GM12878 (cell line): ENCODE data around the gene GSTA3. TPM values are rescaled to one million over a fixed set of nuclear protein-coding genes. Genes with fewer than 3 reads are reported as not detected.

Source experiments
- ATAC-seq: fragments of 200-7000 bp; cut with Tn5 transposase; 3 replicates; pipeline ENCODE4 v1.9.1; 2020; ENCODE audit warnings: mild to moderate bottlenecking, moderate library complexity
- BruUV-seq: library from RNA; stranded (reverse); fragments of 400-500 nt; replicated peaks from 2 replicates; lab custom pipeline; 2021; lab: Mats Ljungman, UMichigan
- CTCF ChIA-PET: fragments of 300-600 bp; sonication (Branson Sonifier 250); formaldehyde crosslinking; extraction: SDS; loops from one replicate; lab custom pipeline; 2021; ENCODE audit warnings: inconsistent platforms; lab: Yijun Ruan, JAX
- POLR2A ChIA-PET: fragments of 350-600 bp; formaldehyde crosslinking; extraction: SDS; loops from one replicate; lab custom pipeline; 2021; ENCODE audit warnings: inconsistent platforms; lab: Charles Lee
- RAD21 ChIA-PET: fragments of 300-600 bp; sonication (Branson Sonifier 250); formaldehyde crosslinking; loops from one replicate; lab custom pipeline; 2023; ENCODE audit warnings: antibody characterized with exemption; ENCODE audit not compliant: unreplicated experiment; lab: Charles Lee
- SMC1A ChIA-PET: fragments of 300-600 bp; sonication (Branson Sonifier 250); formaldehyde crosslinking; loops from one replicate; lab custom pipeline; 2023; ENCODE audit not compliant: unreplicated experiment, uncharacterized antibody; lab: Charles Lee
- DNase-seq: peaks from one replicate; pipeline ENCODE4 v3.0.0-alpha.2; 2011; ENCODE audit warnings: low read depth, low spot score
- FAIRE-seq: peaks from 3 replicates; lab custom pipeline; 2011; peaks lifted over from hg19 to GRCh38; lab: Jason Lieb, UNC
- H2AFZ ChIP-seq: 2 replicates; pipeline ENCODE4 v1.6.0; 2011; ENCODE audit warnings: low read depth, low read length, control low read depth; ENCODE audit not compliant: control insufficient read depth
- H3K27ac ChIP-seq: 2 replicates; pipeline ENCODE4 v1.5.1; 2011; ENCODE audit warnings: control low read depth; ENCODE audit not compliant: control insufficient read depth, insufficient read depth
- H3K27me3 ChIP-seq, 2 experiments: replicated peaks in 1 of 2; 2 replicates each; pipeline versions ENCODE4 v1.6.0 to v1.6.1; 2011; ENCODE audit warnings: low read length in 1 of 2; ENCODE audit not compliant: control insufficient read depth in 2 of 2, insufficient read depth in 2 of 2
- H3K36me3 ChIP-seq, 2 experiments: 2 replicates each; pipeline ENCODE4 v1.5.1; 2011; ENCODE audit warnings: low read length in 1 of 2; ENCODE audit not compliant: control insufficient read depth in 2 of 2, insufficient read depth in 2 of 2
- H3K4me1 ChIP-seq: 2 replicates; pipeline ENCODE4 v1.6.1; 2011; ENCODE audit warnings: mild to moderate bottlenecking, low read length, moderate library complexity, mixed read lengths; ENCODE audit not compliant: control insufficient read depth, insufficient read depth
- H3K4me2 ChIP-seq: 2 replicates; pipeline ENCODE4 v1.6.0; 2011; ENCODE audit warnings: control low read depth; ENCODE audit not compliant: control insufficient read depth, insufficient read depth
- H3K4me3 ChIP-seq: fragments of 200-600 bp; sonication (generic); 2 replicates; pipeline ENCODE4 v1.5.1; 2016
- H3K79me2 ChIP-seq: 2 replicates; pipeline ENCODE4 v1.6.0; 2011; ENCODE audit warnings: low read length; ENCODE audit not compliant: control insufficient read depth, insufficient read depth
- H3K9ac ChIP-seq: 2 replicates; pipeline ENCODE4 v1.8.0; 2011; ENCODE audit warnings: low read length, control low read depth, mixed read lengths; ENCODE audit not compliant: control insufficient read depth, insufficient read depth
- H3K9me3 ChIP-seq: replicated peaks from 3 replicates; pipeline ENCODE4 v1.5.1; 2011; ENCODE audit warnings: mild to moderate bottlenecking, low read length; ENCODE audit not compliant: control insufficient read depth, insufficient read depth
- H4K20me1 ChIP-seq: 2 replicates; pipeline ENCODE4 v1.6.0; 2011; ENCODE audit not compliant: control insufficient read depth, insufficient read depth
- CBX5 ChIP-seq: sonication (generic); IDR thresholded peaks from 2 replicates; pipeline ENCODE4 v1.6.1; 2016; ENCODE audit warnings: low read depth, moderate library complexity, mild to moderate bottlenecking, inconsistent platforms
- EED ChIP-seq: sonication (generic); IDR thresholded peaks from 2 replicates; pipeline ENCODE4 v1.6.1; 2016; ENCODE audit warnings: antibody characterized with exemption, low read depth
- ELK1 ChIP-seq: IDR thresholded peaks from 2 replicates; pipeline ENCODE4 v1.6.1; 2012; ENCODE audit warnings: low read depth, low read length, improper control_type of control experiment
- EP300 ChIP-seq, 2 experiments: fragments of 150-350 bp in 1 of 2; IDR thresholded peaks; 2 replicates each; pipeline ENCODE4 v1.6.1; 2011 to 2012; ENCODE audit warnings: low read depth in 2 of 2, low read length in 2 of 2, borderline replicate concordance in 1 of 2, improper control_type of control experiment in 1 of 2, inconsistent platforms in 1 of 2; ENCODE audit not compliant: control insufficient read depth in 1 of 2
- FOXK2 ChIP-seq: fragments of 450-650 bp; IDR thresholded peaks from 2 replicates; pipeline ENCODE4 v1.6.1; 2017; ENCODE audit warnings: mild to moderate bottlenecking, moderate library complexity
- JUND ChIP-seq: IDR thresholded peaks from 2 replicates; pipeline ENCODE4 v1.6.1; 2012; ENCODE audit warnings: low read depth, mild to moderate bottlenecking, low read length, improper control_type of control experiment, moderate library complexity
- KAT2A ChIP-seq: conservative IDR thresholded peaks from 2 replicates; pipeline ENCODE4 v1.6.1; 2011; ENCODE audit warnings: low read depth, low read length; ENCODE audit not compliant: control insufficient read depth
- MXI1 ChIP-seq: fragments of 150-350 bp; IDR thresholded peaks from 2 replicates; pipeline ENCODE4 v1.6.1; 2011; ENCODE audit warnings: low read depth, mild to moderate bottlenecking, inconsistent platforms, low read length, improper control_type of control experiment
- PAX5 ChIP-seq: IDR thresholded peaks from 2 replicates; pipeline ENCODE4 v1.6.1; 2011; ENCODE audit warnings: low read depth, low read length, borderline replicate concordance
- RFX5 ChIP-seq: IDR thresholded peaks from 2 replicates; pipeline ENCODE4 v1.6.1; 2011; ENCODE audit warnings: low read depth, low read length, improper control_type of control experiment
- SMAD1 ChIP-seq: fragments of 450-650 bp; IDR thresholded peaks from 2 replicates; pipeline ENCODE4 v1.6.1; 2018; ENCODE audit warnings: mild to moderate bottlenecking, low read depth; ENCODE audit not compliant: partially characterized antibody
- TCF3 ChIP-seq: IDR thresholded peaks from 2 replicates; pipeline ENCODE4 v1.6.1; 2012; ENCODE audit warnings: low read depth, mild to moderate bottlenecking, low read length, borderline replicate concordance; ENCODE audit not compliant: insufficient read depth
- WGBS: methylation state at CpG from one replicate; pipeline ENCODE4 v1.1.6; 2016; ENCODE audit warnings: low lambda C conversion rate; ENCODE audit not compliant: insufficient replicate concordance, insufficient coverage; ENCODE audit errors: missing lambda C conversion rate; 5-methylcytosine and 5-hydroxymethylcytosine counted together
- in situ Hi-C: fragments of 300-500 bp; cut with MboI; formaldehyde crosslinking; loops from 9 replicates; pipeline ENCODE4 v1.14.3; 2018; ENCODE audit warnings: mixed read lengths
- intact Hi-C: fragments of 100-400 bp; cut with micrococcal nuclease; formaldehyde crosslinking; loops from one replicate; pipeline ENCODE4 v1.14.2; 2022; ENCODE audit not compliant: unreplicated experiment
- polyA plus RNA-seq, 11 experiments: library from polyadenylated mRNA; depleted of rRNA in 4 of 11; unstranded in 6 of 11; stranded (reverse) in 5 of 11; fragments of >200 nt; fragmentation: Nextera tagmentation in 4 of 11; fragmentation: Illumina TruSeq in 1 of 11; extraction: Ambion mirVana in 4 of 11; extraction: Trizol in 1 of 11; gene quantifications; 1 replicate in 1 of 11; 2 replicates in 10 of 11; pipeline versions ENCODE4 v1.2.1 to v1.2.3, GENCODE V29; 2011 to 2016; ENCODE audit warnings: inconsistent platforms in 2 of 11, missing spikeins in 2 of 11, low read depth in 1 of 11
- total RNA-seq, 4 experiments: library from RNA; depleted of rRNA in 3 of 4; stranded (reverse); fragments of >200 nt in 3 of 4; fragmentation: Illumina TruSeq in 1 of 4; extraction: Trizol in 1 of 4; gene quantifications; 2 replicates each; pipeline versions ENCODE4 v1.2.1 to v1.2.3, GENCODE V29; 2013 to 2021
- TF ChIP-seq, protein P1 (sequence below): fragments of 450-650 bp; IDR thresholded peaks from 2 replicates; pipeline ENCODE4 v1.6.1; 2017; ENCODE audit warnings: low read depth, mild to moderate bottlenecking, moderate library complexity

The GSTA3 gene
- total and polyA plus RNA-seq, 10 of the 15 experiments (the other 5 are each of a cell fraction or from before 2014, with no cell fraction given), result not detected

DNA sequence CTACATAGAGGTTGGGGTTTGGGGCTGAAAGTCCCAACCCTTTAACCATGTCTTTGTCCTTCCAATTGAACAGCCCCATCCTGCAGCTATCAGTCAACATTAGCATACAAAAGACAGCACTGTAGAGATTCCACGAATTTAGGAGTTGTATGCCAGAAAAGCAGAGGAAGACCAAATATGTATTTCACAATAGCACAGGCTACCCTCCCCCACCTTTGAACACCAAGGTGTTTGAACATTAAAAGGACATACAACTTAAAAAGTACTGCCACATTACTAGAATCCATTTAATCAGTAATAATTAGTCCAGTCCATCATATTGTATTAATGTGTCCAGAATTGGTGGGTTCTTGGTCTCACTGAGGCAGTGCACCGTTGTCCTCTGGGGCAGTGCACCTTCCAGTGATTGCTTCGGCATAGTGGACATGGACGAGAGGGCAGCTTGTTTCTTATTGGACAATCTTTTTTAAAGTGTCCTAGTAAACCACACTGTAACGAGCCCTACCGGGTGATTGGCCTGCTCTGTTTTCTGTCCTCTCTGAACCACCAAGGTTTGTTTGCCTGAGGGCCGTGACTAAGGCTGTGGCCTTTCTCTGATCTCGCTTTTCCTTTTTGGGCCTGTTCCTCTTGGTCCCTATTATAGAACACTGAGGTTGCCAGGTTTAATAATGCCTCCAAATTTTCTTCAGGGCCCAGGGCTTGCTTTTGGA lies 49.2 kb upstream of the GSTA3 start:
- Histone ChIP-seq H4K20me1 (no peaks in the 10 kb centered on the region), H3K79me2 (no peaks in the 10 kb centered on the region), H3K36me3 (no peaks in the 10 kb centered on the region), H3K4me1 (no peaks in the 10 kb centered on the region), H3K4me3 (no peak overlapping the region), H3K27me3 (no peaks in the 10 kb centered on the region), H3K9me3 (no peaks in the 10 kb centered on the region), H2AFZ (no peak overlapping the region), H3K9ac (no peak overlapping the region), H3K4me2 (no peak overlapping the region), H3K27ac (no peak overlapping the region)
- in situ Hi-C loops (no loop called here), intact Hi-C loops (no loop called here)
- BruUV-seq, result no TSS peak
- SMC1A ChIA-PET, result no interaction called here
- RAD21 ChIA-PET, result no interaction called here
- WGBS, result 18% methylated on average over 8 of the region's 8 CpGs
- FAIRE-seq (no peak), DNase-seq (no peak), ATAC-seq (no peak)
- no peak for TF ChIP-seq SMAD1
- no peak for TF ChIP-seq JUND
- TF ChIP-seq KAT2A, result no peak
- no peak for TF ChIP-seq RFX5
- POLR2A ChIA-PET, result no interaction called here
- CTCF ChIA-PET, result interaction anchor here (0.6 to 1.7 kb wide), 2 partner anchors 9 to 88 kb away, joined by 4 read pairs; no protein-coding TSS in a partner anchor

DNA sequence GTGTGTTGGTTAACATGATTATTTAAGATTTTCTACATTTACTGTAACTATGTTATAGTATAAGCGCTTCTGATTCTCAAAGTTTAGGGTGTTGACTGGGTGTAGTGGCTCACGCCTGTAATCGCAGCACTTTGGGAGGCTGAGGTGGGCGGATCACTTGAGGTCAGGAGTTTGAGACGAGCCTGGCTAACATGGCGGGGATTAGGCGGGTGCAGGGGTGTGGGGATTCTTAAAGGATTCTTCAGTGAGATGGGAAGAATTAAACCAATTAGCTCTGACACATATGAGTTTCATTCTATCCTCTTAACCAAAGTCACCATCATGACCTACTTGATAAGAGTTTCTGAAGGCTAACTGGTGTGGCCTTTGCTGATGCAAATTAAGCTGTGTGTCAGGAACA lies 46.4 kb upstream of the GSTA3 start:
- Histone ChIP-seq H2AFZ (no peak overlapping the region), H3K4me3 (no peak overlapping the region), H3K36me3 (no peaks in the 10 kb centered on the region), H3K79me2 (no peaks in the 10 kb centered on the region), H3K27ac (no peak overlapping the region), H4K20me1 (no peaks in the 10 kb centered on the region), H3K27me3 (no peaks in the 10 kb centered on the region), H3K4me1 (no peaks in the 10 kb centered on the region), H3K4me2 (no peak overlapping the region), H3K9me3 (no peaks in the 10 kb centered on the region), H3K9ac (no peak overlapping the region)
- ChIA-PET CTCF (no interaction called here), SMC1A (no interaction called here), RAD21 (no interaction called here), POLR2A (no interaction called here)
- in situ Hi-C loops (no loop called here), intact Hi-C loops (no loop called here)
- no peak for FAIRE-seq
- no peak for DNase-seq
- ATAC-seq, result no peak
- no TSS peak for BruUV-seq
- TF ChIP-seq FOXK2 (no peak), MXI1 (no peak), ELK1 (no peak), PAX5 (no peak), CBX5 (no peak), EP300 (IDR thresholded peaks at IDR 0.05; ENCODE audit: borderline replicate concordance in 1 of 2, control insufficient read depth in 1 of 2, low read depth in 2 of 2, low read length in 2 of 2) (no peak), TCF3 (no peak), EED (no peak)
- TF ChIP-seq, protein P1, sequence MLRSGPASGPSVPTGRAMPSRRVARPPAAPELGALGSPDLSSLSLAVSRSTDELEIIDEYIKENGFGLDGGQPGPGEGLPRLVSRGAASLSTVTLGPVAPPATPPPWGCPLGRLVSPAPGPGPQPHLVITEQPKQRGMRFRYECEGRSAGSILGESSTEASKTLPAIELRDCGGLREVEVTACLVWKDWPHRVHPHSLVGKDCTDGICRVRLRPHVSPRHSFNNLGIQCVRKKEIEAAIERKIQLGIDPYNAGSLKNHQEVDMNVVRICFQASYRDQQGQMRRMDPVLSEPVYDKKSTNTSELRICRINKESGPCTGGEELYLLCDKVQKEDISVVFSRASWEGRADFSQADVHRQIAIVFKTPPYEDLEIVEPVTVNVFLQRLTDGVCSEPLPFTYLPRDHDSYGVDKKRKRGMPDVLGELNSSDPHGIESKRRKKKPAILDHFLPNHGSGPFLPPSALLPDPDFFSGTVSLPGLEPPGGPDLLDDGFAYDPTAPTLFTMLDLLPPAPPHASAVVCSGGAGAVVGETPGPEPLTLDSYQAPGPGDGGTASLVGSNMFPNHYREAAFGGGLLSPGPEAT, result no peak
- WGBS, result 34% methylated on average over 7 of the region's 7 CpGs
